HepG2 (cell line): ENCODE measurements around the gene NIPAL1. TPM values are rescaled to one million over a fixed set of nuclear protein-coding genes. Genes with fewer than 3 reads are reported as not detected.

Experiments used
- ASH2L ChIP-seq: fragments of 300-600, 200-600 bp; sonication (generic); IDR thresholded peaks from 2 replicates; pipeline ENCODE4 v1.7.0; 2017; ENCODE audit warnings: low read depth, mild to moderate bottlenecking, moderate library complexity, mixed read lengths, low read length; ENCODE audit not compliant: insufficient read length
- BHLHE40 ChIP-seq: IDR thresholded peaks from 2 replicates; pipeline ENCODE4 v1.6.1; 2011; ENCODE audit warnings: low read length, improper control_type of control experiment
- CREM ChIP-seq, 2 experiments: sonication (generic) in 1 of 2; formaldehyde crosslinking in 1 of 2; IDR thresholded peaks; 2 replicates each; pipeline versions ENCODE4 v1.4.0 to v1.6.1; 2016 to 2020; ENCODE audit warnings: antibody characterized with exemption in 1 of 2, mild to moderate bottlenecking in 1 of 2, missing genetic modification reagents in 1 of 2
- KDM6A ChIP-seq: IDR thresholded peaks from 2 replicates; pipeline ENCODE4 v1.6.1; 2016; ENCODE audit warnings: low read depth
- NCOA1 ChIP-seq: sonication (generic); formaldehyde crosslinking; IDR thresholded peaks from 2 replicates; pipeline ENCODE4 v1.9.0; 2021; ENCODE audit warnings: missing genetic modification reagents
- RBM39 ChIP-seq: fragments of 200-400 bp; formaldehyde crosslinking; IDR thresholded peaks from one replicate; pipeline ENCODE4 v1.6.1; 2018; ENCODE audit warnings: antibody characterized with exemption, mild to moderate bottlenecking, low read depth, low read length; ENCODE audit not compliant: poor library complexity, severe bottlenecking
- RXRB ChIP-seq: IDR thresholded peaks from 2 replicates; pipeline ENCODE4 v1.6.1; 2016; ENCODE audit warnings: borderline replicate concordance, missing genetic modification reagents, missing compliant biosample characterization
- SP4 ChIP-seq: sonication (generic); formaldehyde crosslinking; IDR thresholded peaks from 2 replicates; pipeline ENCODE4 v1.8.1; 2023; ENCODE audit warnings: mild to moderate bottlenecking, missing genetic modification reagents
- SRSF1 ChIP-seq: fragments of 200-400 bp; formaldehyde crosslinking; optimal IDR thresholded peaks from 2 replicates; pipeline ENCODE3; 2017; ENCODE audit warnings: mild to moderate bottlenecking, low read depth, low read length, moderate library complexity
- SUZ12 ChIP-seq: fragments of 150-350 bp; IDR thresholded peaks from 2 replicates; pipeline ENCODE4 v1.6.1; 2014; ENCODE audit warnings: low read depth, low read length
- TRIM24 ChIP-seq: sonication (generic); formaldehyde crosslinking; IDR thresholded peaks from 2 replicates; pipeline ENCODE4 v1.8.0; 2022; ENCODE audit warnings: mild to moderate bottlenecking, missing genetic modification reagents
- WIZ ChIP-seq: sonication (generic); formaldehyde crosslinking; IDR thresholded peaks from 2 replicates; pipeline ENCODE4 v1.5.1; 2020; ENCODE audit warnings: mild to moderate bottlenecking, missing genetic modification reagents
- ZNF24 ChIP-seq: fragments of 450-650 bp; IDR thresholded peaks from 2 replicates; pipeline ENCODE4 v1.6.1; 2017; ENCODE audit warnings: antibody characterized with exemption, mild to moderate bottlenecking
- ZNF468 ChIP-seq: sonication (generic); formaldehyde crosslinking; IDR thresholded peaks from 2 replicates; pipeline ENCODE4 v1.8.0; 2022; ENCODE audit warnings: mild to moderate bottlenecking, moderate library complexity, missing genetic modification reagents
- ZNF570 ChIP-seq: sonication (generic); formaldehyde crosslinking; IDR thresholded peaks from 2 replicates; pipeline ENCODE4 v1.4.0; 2020; ENCODE audit warnings: mild to moderate bottlenecking, missing genetic modification reagents, borderline replicate concordance
- ZNF660 ChIP-seq: sonication (generic); formaldehyde crosslinking; IDR thresholded peaks from 2 replicates; pipeline ENCODE4 v1.5.1; 2020; ENCODE audit warnings: mild to moderate bottlenecking, low read depth, missing genetic modification reagents, borderline replicate concordance
- ZNF746 ChIP-seq: sonication (generic); formaldehyde crosslinking; IDR thresholded peaks from 2 replicates; pipeline ENCODE4 v1.8.0; 2022; ENCODE audit warnings: mild to moderate bottlenecking, missing genetic modification reagents
- ZNF878 ChIP-seq: sonication (generic); formaldehyde crosslinking; IDR thresholded peaks from 2 replicates; pipeline ENCODE4 v1.8.1; 2023; ENCODE audit warnings: mild to moderate bottlenecking, missing genetic modification reagents, moderate library complexity
- ZSCAN22 ChIP-seq: sonication (generic); formaldehyde crosslinking; IDR thresholded peaks from 2 replicates; pipeline ENCODE4 v1.4.0; 2020; ENCODE audit warnings: mild to moderate bottlenecking, missing genetic modification reagents
- ZSCAN31 ChIP-seq: sonication (generic); formaldehyde crosslinking; IDR thresholded peaks from 2 replicates; pipeline ENCODE4 v1.5.0; 2020; ENCODE audit warnings: low read depth, mild to moderate bottlenecking, missing genetic modification reagents
- polyA plus RNA-seq, 8 experiments: library from polyadenylated mRNA; depleted of rRNA in 3 of 8; stranded (reverse) in 7 of 8; unstranded in 1 of 8; fragments of >200 nt; fragmentation: Illumina TruSeq in 4 of 8; extraction: Trizol in 4 of 8; gene quantifications; 2 replicates each; pipeline versions ENCODE4 v1.2.1 to v1.2.3, GENCODE V29; 2011 to 2016; ENCODE audit warnings: low read depth in 4 of 8, missing spikeins in 1 of 8, mixed read lengths in 1 of 8; ENCODE audit not compliant: insufficient read depth in 1 of 8
- total RNA-seq, 5 experiments: library from RNA; depleted of rRNA; stranded (reverse); fragments of >200 nt; fragmentation: Illumina TruSeq; extraction: Trizol; gene quantifications; 2 replicates each; pipeline ENCODE4 v1.2.3, GENCODE V29; 2016; ENCODE audit warnings: low read depth in 1 of 5
- TF ChIP-seq, protein P1 (sequence below): sonication (generic); formaldehyde crosslinking; IDR thresholded peaks from 2 replicates; pipeline ENCODE4 v1.4.0; 2020; ENCODE audit warnings: missing genetic modification reagents
- TF ChIP-seq, protein P2 (sequence below): sonication (generic); formaldehyde crosslinking; IDR thresholded peaks from 2 replicates; pipeline ENCODE4 v1.4.0; 2020; ENCODE audit warnings: missing genetic modification reagents, borderline replicate concordance

The NIPAL1 gene
- total and polyA plus RNA-seq, 2 of the 13 experiments (the other 11 are each of a cell fraction or from before 2014, with no cell fraction given), result 1.4 to 3.4 TPM

DNA sequence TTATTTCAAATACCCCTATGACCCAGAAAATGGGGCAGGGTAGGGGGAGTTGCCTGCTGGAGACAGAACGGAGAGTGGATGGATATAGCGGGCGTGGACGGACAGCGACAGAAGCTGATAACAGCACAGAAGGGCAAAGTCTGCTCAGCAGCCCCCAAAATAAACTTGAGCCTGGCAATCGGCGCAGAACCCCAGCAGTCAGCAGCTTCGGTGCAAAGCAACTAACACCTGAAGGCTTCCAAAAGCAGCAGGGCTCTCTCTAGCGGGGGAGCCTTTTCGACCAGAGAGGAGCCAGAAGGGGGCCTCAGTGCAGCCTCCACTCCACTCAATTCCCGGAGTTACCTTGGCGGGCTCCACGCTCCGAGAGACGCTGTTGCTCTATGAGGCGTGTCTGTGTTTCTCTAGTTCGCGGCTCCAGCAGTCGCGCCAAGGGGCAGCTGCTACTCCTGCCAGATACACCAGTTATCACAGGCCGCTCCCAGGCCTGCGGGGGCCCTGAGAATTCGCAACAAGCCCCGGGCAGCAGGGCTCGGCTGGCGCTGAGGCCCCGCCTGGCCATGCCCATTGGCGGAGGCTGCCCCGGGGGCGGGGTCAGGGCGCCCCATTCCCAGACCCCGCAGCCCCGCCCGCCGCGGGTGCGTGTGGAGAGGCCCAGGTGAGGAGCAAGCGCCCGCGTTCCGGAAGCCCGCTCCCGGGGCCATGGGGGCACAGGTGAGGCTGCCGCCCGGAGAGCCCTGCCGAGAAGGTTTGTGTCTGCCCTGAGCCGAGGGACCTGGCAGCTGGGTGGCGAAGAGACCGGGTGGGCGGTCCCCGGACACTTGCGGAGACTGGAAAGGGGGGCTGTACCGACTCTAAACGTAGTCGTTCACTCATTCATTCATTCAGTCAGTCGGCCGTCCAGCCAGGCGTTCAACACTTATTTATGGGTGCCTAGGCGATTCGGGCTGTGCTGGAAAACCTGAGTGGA lies at the start of gene NIPAL1, which contains the start of gene CNGA1 (continued):
- TF ChIP-seq RBM39, result no peak
- peak; percentile 69 for TF ChIP-seq ZSCAN31 (CRISPR knock-in tag)
- no peak for TF ChIP-seq NCOA1 (CRISPR knock-in tag)
- no peak for TF ChIP-seq ZSCAN22 (CRISPR knock-in tag)
- TF ChIP-seq SP4 (CRISPR knock-in tag), result peak; percentile 65; the same call in 1 of the 2 replicates
- TF ChIP-seq, protein P1, sequence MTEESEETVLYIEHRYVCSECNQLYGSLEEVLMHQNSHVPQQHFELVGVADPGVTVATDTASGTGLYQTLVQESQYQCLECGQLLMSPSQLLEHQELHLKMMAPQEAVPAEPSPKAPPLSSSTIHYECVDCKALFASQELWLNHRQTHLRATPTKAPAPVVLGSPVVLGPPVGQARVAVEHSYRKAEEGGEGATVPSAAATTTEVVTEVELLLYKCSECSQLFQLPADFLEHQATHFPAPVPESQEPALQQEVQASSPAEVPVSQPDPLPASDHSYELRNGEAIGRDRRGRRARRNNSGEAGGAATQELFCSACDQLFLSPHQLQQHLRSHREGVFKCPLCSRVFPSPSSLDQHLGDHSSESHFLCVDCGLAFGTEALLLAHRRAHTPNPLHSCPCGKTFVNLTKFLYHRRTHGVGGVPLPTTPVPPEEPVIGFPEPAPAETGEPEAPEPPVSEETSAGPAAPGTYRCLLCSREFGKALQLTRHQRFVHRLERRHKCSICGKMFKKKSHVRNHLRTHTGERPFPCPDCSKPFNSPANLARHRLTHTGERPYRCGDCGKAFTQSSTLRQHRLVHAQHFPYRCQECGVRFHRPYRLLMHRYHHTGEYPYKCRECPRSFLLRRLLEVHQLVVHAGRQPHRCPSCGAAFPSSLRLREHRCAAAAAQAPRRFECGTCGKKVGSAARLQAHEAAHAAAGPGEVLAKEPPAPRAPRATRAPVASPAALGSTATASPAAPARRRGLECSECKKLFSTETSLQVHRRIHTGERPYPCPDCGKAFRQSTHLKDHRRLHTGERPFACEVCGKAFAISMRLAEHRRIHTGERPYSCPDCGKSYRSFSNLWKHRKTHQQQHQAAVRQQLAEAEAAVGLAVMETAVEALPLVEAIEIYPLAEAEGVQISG (CRISPR knock-in tag), result peak; percentile 27; the same call in 1 of the 2 replicates
- no peak for TF ChIP-seq SRSF1
- no peak for TF ChIP-seq ZNF878 (CRISPR knock-in tag)
- no peak for TF ChIP-seq ZNF570
- peak; percentile 89 for TF ChIP-seq ZNF24
- no peak for TF ChIP-seq ZNF468 (CRISPR knock-in tag)
- 0 out of 2 replicates have a peak, but pooled peaks have one; percentile 20 for TF ChIP-seq CREM (IDR thresholded peaks at IDR 0.05)
- TF ChIP-seq CREM (CRISPR knock-in tag; IDR thresholded peaks at IDR 0.05), result no peak
- no peak for TF ChIP-seq ZNF746 (CRISPR knock-in tag)
- TF ChIP-seq RXRB (CRISPR knock-in tag), result peak; percentile 8; the same call in 1 of the 2 replicates
- TF ChIP-seq WIZ (CRISPR knock-in tag), result no peak
- no peak for TF ChIP-seq BHLHE40
- TF ChIP-seq, protein P2, sequence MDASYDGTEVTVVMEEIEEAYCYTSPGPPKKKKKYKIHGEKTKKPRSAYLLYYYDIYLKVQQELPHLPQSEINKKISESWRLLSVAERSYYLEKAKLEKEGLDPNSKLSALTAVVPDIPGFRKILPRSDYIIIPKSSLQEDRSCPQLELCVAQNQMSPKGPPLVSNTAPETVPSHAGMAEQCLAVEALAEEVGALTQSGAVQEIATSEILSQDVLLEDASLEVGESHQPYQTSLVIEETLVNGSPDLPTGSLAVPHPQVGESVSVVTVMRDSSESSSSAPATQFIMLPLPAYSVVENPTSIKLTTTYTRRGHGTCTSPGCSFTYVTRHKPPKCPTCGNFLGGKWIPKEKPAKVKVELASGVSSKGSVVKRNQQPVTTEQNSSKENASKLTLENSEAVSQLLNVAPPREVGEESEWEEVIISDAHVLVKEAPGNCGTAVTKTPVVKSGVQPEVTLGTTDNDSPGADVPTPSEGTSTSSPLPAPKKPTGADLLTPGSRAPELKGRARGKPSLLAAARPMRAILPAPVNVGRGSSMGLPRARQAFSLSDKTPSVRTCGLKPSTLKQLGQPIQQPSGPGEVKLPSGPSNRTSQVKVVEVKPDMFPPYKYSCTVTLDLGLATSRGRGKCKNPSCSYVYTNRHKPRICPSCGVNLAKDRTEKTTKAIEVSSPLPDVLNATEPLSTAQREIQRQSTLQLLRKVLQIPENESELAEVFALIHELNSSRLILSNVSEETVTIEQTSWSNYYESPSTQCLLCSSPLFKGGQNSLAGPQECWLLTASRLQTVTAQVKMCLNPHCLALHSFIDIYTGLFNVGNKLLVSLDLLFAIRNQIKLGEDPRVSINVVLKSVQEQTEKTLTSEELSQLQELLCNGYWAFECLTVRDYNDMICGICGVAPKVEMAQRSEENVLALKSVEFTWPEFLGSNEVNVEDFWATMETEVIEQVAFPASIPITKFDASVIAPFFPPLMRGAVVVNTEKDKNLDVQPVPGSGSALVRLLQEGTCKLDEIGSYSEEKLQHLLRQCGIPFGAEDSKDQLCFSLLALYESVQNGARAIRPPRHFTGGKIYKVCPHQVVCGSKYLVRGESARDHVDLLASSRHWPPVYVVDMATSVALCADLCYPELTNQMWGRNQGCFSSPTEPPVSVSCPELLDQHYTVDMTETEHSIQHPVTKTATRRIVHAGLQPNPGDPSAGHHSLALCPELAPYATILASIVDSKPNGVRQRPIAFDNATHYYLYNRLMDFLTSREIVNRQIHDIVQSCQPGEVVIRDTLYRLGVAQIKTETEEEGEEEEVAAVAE (CRISPR knock-in tag), result no peak
- no peak for TF ChIP-seq KDM6A (CRISPR knock-in tag)
- peak; percentile 70 for TF ChIP-seq ASH2L
- no peak for TF ChIP-seq SUZ12
- TF ChIP-seq TRIM24 (CRISPR knock-in tag), result no peak
- no peak for TF ChIP-seq ZNF660 (CRISPR knock-in tag)
